Measurements from ENCODE around the gene MARK2. TPM values are rescaled to one million over a fixed set of nuclear protein-coding genes. Genes with fewer than 3 reads are reported as not detected.

The MARK2 gene
- total RNA-seq, 1 experiment from 2014 or later = 39.8 TPM

GRCh38 chr11:63813563-63814382, 25.1 kb upstream of the MARK2 start:
- BruUV-seq (replicated peaks) = no TSS peak
- Histone ChIP-seq H2AFZ (ENCODE audit: low read depth, low read length, poor library complexity, severe bottlenecking) (no peak overlapping the region), H3K4me3 (replicated peaks in 1 of 2; ENCODE audit: low read depth in 1 of 2, low read length in 2 of 2) (peak overlapping the region; percentile 81 to 92), H4K20me1 (ENCODE audit: insufficient read depth) (peaks cover 4% of the 10 kb centered on the region; the same call in 1 of the 2 replicates), H3K9ac (ENCODE audit: low read length) (peak overlapping the region; percentile 96), H3K27me3 (ENCODE audit: insufficient read depth, low read length) (no peaks in the 10 kb centered on the region), H3K36me3 (ENCODE audit: control insufficient read depth in 1 of 2, insufficient read depth in 2 of 2, low read length in 2 of 2) (peaks cover 12 to 20% of the 10 kb centered on the region in 2 experiments; a peak in 2 of 4 replicates), H3K9me2 (ENCODE audit: insufficient read depth) (no peaks in the 10 kb centered on the region), H3K79me2 (ENCODE audit: insufficient read depth, low read length) (peaks cover 47% of the 10 kb centered on the region), H3K27ac (ENCODE audit: low read depth, low read length) (peak overlapping the region; percentile 91), H3K9me3 (ENCODE audit: control insufficient read depth in 1 of 2, insufficient read depth in 1 of 2, low read depth in 1 of 2, low read length in 2 of 2) (no peaks in the 10 kb centered on the region), H3K4me2 (ENCODE audit: low read length) (peak overlapping the region; percentile 89), H3K4me1 (ENCODE audit: control insufficient read depth in 1 of 2, insufficient read depth in 2 of 2, low read length in 2 of 2) (peaks cover 10 to 19% of the 10 kb centered on the region in 2 experiments; a peak in 3 of 4 replicates)
- no peak for DNase-seq (ENCODE audit: low read depth, low spot score)
- TF ChIP-seq POLR2AphosphoS5 (IDR thresholded peaks at IDR 0.05; ENCODE audit: low read depth, low read length) = 0 out of 2 replicates have a peak, but pooled peaks have one; percentile 14
- no peak for TF ChIP-seq SIN3A (IDR thresholded peaks at IDR 0.05; ENCODE audit: low read depth)
- 0 out of 2 replicates have a peak, but pooled peaks have one; percentile 21 for TF ChIP-seq MAX (IDR thresholded peaks at IDR 0.05)
- peak; percentile 93 for TF ChIP-seq ZFX (IDR thresholded peaks at IDR 0.05)
- ChIA-PET POLR2A (interaction anchor here (1.3 kb wide), 1 partner anchor 11 kb away, joined by 3 read pairs; no protein-coding TSS in a partner anchor), CTCF (interaction anchor here (1.1 kb wide), 1 partner anchor 25 kb away, joined by 3 read pairs; the partner anchor contains the start of gene MARK2), RAD21 (ENCODE audit: low non-redundant PET in 1 of 2, low total read pairs in 2 of 2, uncharacterized antibody in 2 of 2, unreplicated experiment in 2 of 2) (interaction anchor here in 1 of 2 experiments (0.8 kb wide), 1 partner anchor 45 kb away, joined by 3 read pairs; the partner anchor contains the start of gene ZFTA)
- ATAC-seq = peak; percentile 75
- intact Hi-C loops (cut with micrococcal nuclease) = no loop called here

GRCh38 chr11:63814383-63814736, 24.6 kb upstream of the MARK2 start:
- ATAC-seq (peak; percentile 5; the same call in 1 of the 2 replicates), DNase-seq (ENCODE audit: low read depth, low spot score) (no peak)
- Histone ChIP-seq H3K9me3 (ENCODE audit: control insufficient read depth in 1 of 2, insufficient read depth in 1 of 2, low read depth in 1 of 2, low read length in 2 of 2) (no peaks in the 10 kb centered on the region), H3K9me2 (ENCODE audit: insufficient read depth) (no peaks in the 10 kb centered on the region), H3K4me1 (ENCODE audit: control insufficient read depth in 1 of 2, insufficient read depth in 2 of 2, low read length in 2 of 2) (peaks cover 10 to 19% of the 10 kb centered on the region in 2 experiments; a peak in 3 of 4 replicates), H2AFZ (ENCODE audit: low read depth, low read length, poor library complexity, severe bottlenecking) (no peak overlapping the region), H3K4me2 (ENCODE audit: low read length) (peak overlapping the region; percentile 89), H3K27me3 (ENCODE audit: insufficient read depth, low read length) (no peaks in the 10 kb centered on the region), H3K36me3 (ENCODE audit: control insufficient read depth in 1 of 2, insufficient read depth in 2 of 2, low read length in 2 of 2) (peaks cover 14 to 21% of the 10 kb centered on the region in 2 experiments; a peak in 2 of 4 replicates), H3K27ac (ENCODE audit: low read depth, low read length) (peak overlapping the region; percentile 91), H3K4me3 (replicated peaks in 1 of 2; ENCODE audit: low read depth in 1 of 2, low read length in 2 of 2) (peak overlapping the region; percentile 81 to 92), H4K20me1 (ENCODE audit: insufficient read depth) (peaks cover 4% of the 10 kb centered on the region; the same call in 1 of the 2 replicates), H3K79me2 (ENCODE audit: insufficient read depth, low read length) (peaks cover 47% of the 10 kb centered on the region), H3K9ac (ENCODE audit: low read length) (peak overlapping the region; percentile 96)
- POLR2A ChIA-PET = interaction anchor here (1.3 kb wide), 1 partner anchor 11 kb away, joined by 3 read pairs; no protein-coding TSS in a partner anchor
- intact Hi-C loops (cut with micrococcal nuclease) = no loop called here
- TSS peak; percentile 59 for BruUV-seq (replicated peaks)
- RAD21 ChIA-PET (ENCODE audit: low non-redundant PET in 1 of 2, low total read pairs in 2 of 2, uncharacterized antibody in 2 of 2, unreplicated experiment in 2 of 2) = interaction anchor here in 1 of 2 experiments (0.8 kb wide), 1 partner anchor 45 kb away, joined by 3 read pairs; the partner anchor contains the start of gene ZFTA
- CTCF ChIA-PET = interaction anchor here (1.1 kb wide), 1 partner anchor 24 kb away, joined by 3 read pairs; the partner anchor contains the start of gene MARK2
- no peak for TF ChIP-seq EZH2 (IDR thresholded peaks at IDR 0.05)
- no peak for TF ChIP-seq CTCF (IDR thresholded peaks at IDR 0.05 in 2 of 3, conservative IDR thresholded peaks at IDR 0.05 in 1 of 3; ENCODE audit: borderline replicate concordance in 1 of 3, insufficient read depth in 1 of 3, low read depth in 2 of 3, low read length in 2 of 3)
- TF ChIP-seq MAX (IDR thresholded peaks at IDR 0.05) = no peak
- TF ChIP-seq ZBTB33 (IDR thresholded peaks at IDR 0.05; ENCODE audit: extremely low read depth, insufficient replicate concordance, low read length) = no peak
- TF ChIP-seq EZH2phosphoT487 (IDR thresholded peaks at IDR 0.05; ENCODE audit: borderline replicate concordance) = no peak
- no peak for TF ChIP-seq TCF7L2 (IDR thresholded peaks at IDR 0.05; ENCODE audit: borderline replicate concordance, extremely low read depth, insufficient read depth, insufficient read length)
- TF ChIP-seq CEBPB (IDR thresholded peaks at IDR 0.05; ENCODE audit: low read depth) = no peak
- no peak for TF ChIP-seq POLR2A (IDR thresholded peaks at IDR 0.05; ENCODE audit: borderline replicate concordance, extremely low read depth, insufficient read depth, insufficient read length)
- TF ChIP-seq YY1 (IDR thresholded peaks at IDR 0.05; ENCODE audit: extremely low read depth, insufficient replicate concordance, low read depth, low read length) = no peak
- no peak for TF ChIP-seq SIN3A (IDR thresholded peaks at IDR 0.05; ENCODE audit: low read depth)
